Type B pancreatic cell (in vitro differentiated cells): ENCODE results near the gene UGCG. TPM values are rescaled to one million over a fixed set of nuclear protein-coding genes. Genes with fewer than 3 reads are reported as not detected.

ENCODE experiments used
- DNase-seq: peaks from one replicate; pipeline ENCODE4 v3.0.0; 2021; ENCODE audit warnings: mixed read lengths; ENCODE audit not compliant: unreplicated experiment; ENCODE audit errors: extremely low spot score
- H3K27ac Mint-ChIP-seq: 2 replicates; pipeline ENCODE4 v1.8.0; 2021; ENCODE audit warnings: mild to moderate bottlenecking, mixed read lengths
- H3K27me3 Mint-ChIP-seq: 2 replicates; pipeline ENCODE4 v1.8.0; 2021; ENCODE audit warnings: mixed read lengths
- H3K36me3 Mint-ChIP-seq: 2 replicates; pipeline ENCODE4 v1.8.0; 2021; ENCODE audit warnings: mixed read lengths
- H3K4me1 Mint-ChIP-seq: one replicate; pipeline ENCODE4 v1.8.0; 2021; ENCODE audit warnings: mixed read lengths; ENCODE audit not compliant: unreplicated experiment
- H3K4me3 Mint-ChIP-seq: 2 replicates; pipeline ENCODE4 v1.8.0; 2021; ENCODE audit warnings: mild to moderate bottlenecking, mixed read lengths
- H3K9me3 Mint-ChIP-seq: 2 replicates; pipeline ENCODE4 v1.8.0; 2021; ENCODE audit warnings: mixed read lengths
- CTCF ChIP-seq: fragments of 200-600 bp; sonication (generic); conservative IDR thresholded peaks from 2 replicates; pipeline ENCODE4 v1.5.0; 2021; ENCODE audit warnings: antibody characterized with exemption, mild to moderate bottlenecking
- total RNA-seq: library from RNA; stranded (reverse); gene quantifications from 2 replicates; pipeline ENCODE4 v1.2.1, GENCODE V29; 2021; ENCODE audit warnings: low replicate concordance

UGCG gene
- total RNA-seq, 1 donor from 2014 or later = 28.3 TPM

GRCh38 chr9:111891910-111892499, 4.6 kb upstream of the UGCG start:
- no peaks in the 10 kb centered on the region for H3K27me3 Mint-ChIP-seq
- peaks cover 7% of the 10 kb centered on the region for H3K4me1 Mint-ChIP-seq
- no peak for TF ChIP-seq CTCF
- peak overlapping the region; percentile 76 for H3K27ac Mint-ChIP-seq
- peak overlapping the region; percentile 39 for H3K4me3 Mint-ChIP-seq
- DNase-seq = no peak
- H3K36me3 Mint-ChIP-seq = no peaks in the 10 kb centered on the region
- H3K9me3 Mint-ChIP-seq = no peaks in the 10 kb centered on the region

GRCh38 chr9:111896942-111897600, 457 bp downstream of the UGCG start:
- H3K4me3 Mint-ChIP-seq = peak overlapping the region; percentile 93
- H3K27ac Mint-ChIP-seq = no peak overlapping the region
- H3K9me3 Mint-ChIP-seq = no peaks in the 10 kb centered on the region
- no peaks in the 10 kb centered on the region for H3K36me3 Mint-ChIP-seq
- TF ChIP-seq CTCF = no peak
- DNase-seq = peak; percentile 76
- no peaks in the 10 kb centered on the region for H3K27me3 Mint-ChIP-seq
- H3K4me1 Mint-ChIP-seq = peaks cover 7% of the 10 kb centered on the region

GRCh38 chr9:111897601-111898137, 1.1 kb downstream of the UGCG start:
- no peaks in the 10 kb centered on the region for H3K36me3 Mint-ChIP-seq
- H3K27ac Mint-ChIP-seq = no peak overlapping the region
- no peak for TF ChIP-seq CTCF
- no peaks in the 10 kb centered on the region for H3K27me3 Mint-ChIP-seq
- no peak for DNase-seq
- no peaks in the 10 kb centered on the region for H3K9me3 Mint-ChIP-seq
- H3K4me3 Mint-ChIP-seq = no peak overlapping the region
- H3K4me1 Mint-ChIP-seq = peaks cover 7% of the 10 kb centered on the region

- no peak overlapping the region for H3K4me3 Mint-ChIP-seq
- no peaks in the 10 kb centered on the region for H3K27me3 Mint-ChIP-seq
- no peak for DNase-seq
- H3K4me1 Mint-ChIP-seq = peaks cover 7% of the 10 kb centered on the region
- no peaks in the 10 kb centered on the region for H3K9me3 Mint-ChIP-seq
- no peak overlapping the region for H3K27ac Mint-ChIP-seq
- TF ChIP-seq CTCF = no peak
- H3K36me3 Mint-ChIP-seq = no peaks in the 10 kb centered on the region
Observed at GRCh38 chr9:111898331-111899096, 1.9 kb downstream of the UGCG start.

- Mint-ChIP-seq H3K4me1 (peaks cover 13% of the 10 kb centered on the region), H3K27me3 (no peaks in the 10 kb centered on the region), H3K36me3 (no peaks in the 10 kb centered on the region), H3K4me3 (peak overlapping the region; percentile 46), H3K9me3 (peaks cover 5% of the 10 kb centered on the region), H3K27ac (no peak overlapping the region)
- TF ChIP-seq CTCF = no peak
- no peak for DNase-seq
Observed at GRCh38 chr9:111900151-111900857, 3.7 kb downstream of the UGCG start.
